GM18873 (cell line): ENCODE data around the gene DNM3.
"Not testable (repeated sequence)": the region's sequence is repeated elsewhere in the genome, so short reads cannot be mapped to it uniquely, and the experiment has no call there.

Experiments used
- ATAC-seq: cut with Tn5 transposase; IDR thresholded peaks from one replicate; pipeline ENCODE4 v1.9.1; 2021; ENCODE audit warnings: mild to moderate bottlenecking, moderate library complexity, moderate number of reproducible peaks; ENCODE audit not compliant: unreplicated experiment, low FRiP score

The DNM3 gene

DNA sequence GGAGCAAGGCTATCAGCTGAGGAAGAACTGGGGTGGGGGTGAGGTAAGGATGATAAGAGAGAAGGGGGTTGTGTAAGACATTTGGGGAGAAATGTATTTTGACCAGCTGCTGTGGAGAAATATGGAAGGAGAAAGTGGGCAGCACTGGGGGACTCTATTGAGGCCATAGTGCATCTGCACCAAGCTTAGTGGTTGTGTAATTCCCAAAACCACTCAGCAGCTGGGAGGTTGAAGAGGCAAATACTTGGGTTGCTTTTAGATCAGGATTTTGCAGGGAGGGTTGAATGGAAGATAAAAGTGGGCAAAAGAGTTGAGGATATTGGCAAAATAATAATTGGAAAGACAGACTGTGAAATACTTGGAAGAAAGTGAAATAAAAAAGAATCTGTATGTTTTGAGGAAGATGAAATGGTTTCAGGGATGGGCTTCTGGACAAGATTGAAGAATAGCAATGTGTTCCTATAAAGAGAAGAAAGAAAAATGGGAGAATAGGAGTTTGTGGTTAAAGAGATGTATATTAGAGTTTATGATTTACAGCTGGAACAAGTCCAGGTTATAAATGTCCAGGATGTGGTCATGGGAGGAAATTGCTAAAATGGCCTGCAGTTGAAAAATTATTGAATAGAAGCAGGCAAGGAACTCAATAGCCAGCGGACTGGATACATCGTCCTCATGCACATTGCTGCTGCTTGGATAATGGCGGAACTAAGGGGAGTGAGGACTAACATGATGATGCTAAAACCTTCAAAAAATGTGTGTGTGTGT is 162.7 kb downstream of the DNM3 start:
- ATAC-seq, result no peak

DNA sequence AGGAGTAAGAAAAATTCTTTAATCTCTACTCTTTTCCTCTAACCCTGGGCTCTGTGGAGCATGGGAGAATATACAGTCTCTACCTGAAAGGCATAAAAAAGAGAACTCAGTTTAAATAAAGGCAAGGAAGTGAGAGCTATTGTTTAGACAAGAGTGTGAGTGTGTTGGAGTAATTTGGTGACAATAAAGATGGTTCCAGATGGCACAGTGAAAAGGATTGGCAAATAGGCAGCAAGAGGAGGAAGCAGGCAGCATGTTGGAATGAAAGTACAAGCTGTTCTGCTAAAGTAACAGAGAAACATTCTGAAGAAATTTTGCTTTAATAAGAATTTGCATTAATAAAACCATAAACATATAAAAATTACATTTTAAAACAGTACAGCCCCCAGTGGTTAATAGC is 163.4 kb downstream of the DNM3 start:
- no peak for ATAC-seq

DNA sequence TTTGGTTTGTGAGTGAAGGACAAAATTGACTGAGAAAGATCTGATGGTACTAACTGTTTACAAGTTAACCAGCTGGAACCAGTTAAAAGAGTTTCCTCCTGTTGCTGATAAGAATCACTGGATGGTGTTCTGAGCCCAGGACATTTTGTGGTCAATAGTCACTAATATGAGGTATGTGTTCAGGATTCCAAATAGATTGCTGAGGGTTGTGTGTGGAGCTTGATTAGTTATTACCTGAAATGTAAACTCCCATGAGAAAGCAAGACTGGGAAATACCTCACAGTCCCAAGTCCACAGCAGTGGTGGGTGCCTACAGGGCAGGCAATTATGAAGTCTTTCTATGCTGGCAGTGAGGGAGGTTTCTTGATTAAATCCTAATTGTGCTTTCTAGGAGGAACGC is 164.6 kb downstream of the DNM3 start:
- no peak for ATAC-seq

DNA sequence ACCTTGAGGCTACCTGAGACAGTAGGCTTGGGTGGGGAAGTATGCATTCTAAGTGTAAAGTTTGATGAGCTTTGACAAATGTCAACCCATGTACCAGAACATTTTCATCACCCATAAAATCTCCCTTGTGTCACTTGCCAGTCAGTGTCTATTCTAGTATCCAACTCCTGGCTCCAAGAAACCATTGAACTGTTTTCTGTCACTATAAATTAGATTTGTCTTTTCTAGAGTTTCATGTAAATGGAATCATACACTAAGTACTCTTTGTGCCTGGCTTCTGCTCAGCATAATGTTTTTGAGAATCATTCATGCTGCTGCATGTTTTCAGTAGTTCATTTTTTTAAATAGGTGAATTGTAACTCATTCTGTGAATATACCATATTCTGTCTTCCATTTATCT is 165.4 kb downstream of the DNM3 start:
- ATAC-seq, result no peak

DNA sequence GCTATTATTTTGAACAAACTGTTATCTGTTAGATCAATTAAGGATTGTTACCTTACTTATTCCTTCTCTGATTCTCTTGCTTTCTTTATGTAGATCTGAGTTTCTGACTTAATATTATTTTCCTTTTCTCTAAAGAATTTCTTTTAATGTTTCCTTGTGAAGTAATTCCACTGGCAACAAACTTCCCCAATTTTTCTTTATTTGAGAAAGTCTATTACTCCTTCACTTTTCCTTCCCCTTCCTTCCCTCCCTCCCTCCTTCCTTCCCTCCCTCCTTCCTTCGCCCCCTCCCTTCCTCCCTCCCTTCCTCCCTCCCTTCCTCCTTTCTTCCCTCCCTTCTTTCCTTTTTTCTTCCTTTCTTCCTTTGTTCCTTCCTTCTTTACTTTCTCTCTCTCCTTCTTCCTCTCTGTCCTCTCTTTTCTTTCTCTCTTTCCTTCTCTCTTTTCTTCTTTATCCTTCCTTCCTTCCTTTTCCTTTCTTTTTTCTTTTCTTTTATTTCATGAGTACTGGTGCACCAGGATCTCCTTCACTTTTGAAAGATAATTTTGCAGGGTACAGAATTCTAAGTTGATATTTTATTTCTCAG is 177.5 kb downstream of the DNM3 start:
- no peak for ATAC-seq

DNA sequence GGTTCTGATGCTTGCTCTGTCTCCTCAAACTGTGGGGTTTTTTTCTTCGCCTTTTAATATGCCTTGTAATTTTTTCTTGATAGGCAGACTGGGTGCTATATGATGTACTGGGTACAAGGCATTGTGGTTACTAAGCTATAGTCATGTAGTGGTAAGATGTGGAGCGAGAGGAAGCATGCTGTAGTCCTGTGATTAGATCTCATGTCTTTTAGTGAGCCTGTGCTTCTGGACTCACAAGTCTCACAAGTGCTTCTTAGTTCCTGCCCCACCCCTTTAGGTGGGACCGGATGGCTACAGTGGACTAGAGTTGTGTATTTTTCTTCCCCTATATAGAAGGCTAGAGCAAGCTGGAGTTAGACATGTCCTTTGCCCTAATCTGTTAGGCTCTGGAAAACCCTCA is 178.7 kb downstream of the DNM3 start:
- ATAC-seq, result no peak

DNA sequence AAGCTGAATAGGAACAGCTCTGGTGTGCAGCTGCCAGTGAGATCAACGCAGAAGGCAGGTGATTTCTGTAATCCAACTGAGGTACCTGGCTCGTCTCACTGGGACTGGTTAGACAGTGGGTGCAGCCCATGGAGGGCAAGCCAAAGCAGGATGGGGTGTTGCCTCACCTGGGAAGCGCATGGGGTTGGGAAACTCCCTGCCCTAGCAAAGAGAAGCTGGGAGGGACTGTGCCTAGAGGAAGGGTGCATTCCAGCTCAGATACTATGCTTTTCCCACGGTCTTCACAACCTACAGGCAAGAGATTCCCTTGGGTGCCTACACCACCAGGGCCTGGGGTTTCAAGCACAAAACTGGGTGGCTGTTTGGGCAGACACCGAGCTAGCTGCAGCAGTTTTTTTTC is 183.2 kb downstream of the DNM3 start:
- no peak for ATAC-seq

DNA sequence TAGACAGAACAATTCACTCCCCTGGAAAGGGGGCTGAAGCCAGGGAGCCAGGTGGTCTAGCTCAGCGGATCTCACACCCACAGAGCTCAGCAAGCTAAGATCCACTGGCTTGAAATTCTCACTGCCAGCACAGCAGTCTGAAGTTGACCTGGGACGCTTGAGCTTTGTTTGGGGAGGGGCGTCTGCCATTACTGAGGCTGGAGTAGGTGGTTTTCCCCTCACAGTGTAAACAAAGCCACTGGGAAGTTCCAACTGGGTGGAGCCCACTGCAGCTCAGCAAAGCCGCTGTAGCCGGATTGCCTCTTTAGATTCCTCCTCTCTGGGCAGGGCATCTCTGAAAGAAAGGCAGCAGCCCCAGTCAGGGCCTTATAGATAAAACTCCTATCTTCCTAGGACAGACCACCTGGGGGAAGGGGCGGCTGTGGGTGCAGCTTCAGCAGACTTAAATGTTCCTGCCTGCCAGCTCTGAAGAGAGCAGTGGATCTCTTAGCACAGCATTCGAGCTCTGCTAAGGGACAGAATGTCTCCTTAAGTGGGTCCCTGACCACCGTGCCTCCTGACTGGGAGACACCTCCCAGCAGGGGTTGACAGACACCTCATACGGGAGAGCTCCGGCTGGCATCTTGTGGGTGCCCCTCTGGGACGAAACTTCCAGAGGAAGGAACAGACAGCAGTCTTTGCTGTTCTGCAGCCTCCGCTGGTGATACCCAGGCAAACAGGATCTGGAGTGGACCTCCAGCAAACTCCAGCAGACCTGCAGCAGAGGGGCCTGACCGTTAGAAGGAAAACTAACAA is 183.8 kb downstream of the DNM3 start:
- ATAC-seq, result not testable (repeated sequence)

DNA sequence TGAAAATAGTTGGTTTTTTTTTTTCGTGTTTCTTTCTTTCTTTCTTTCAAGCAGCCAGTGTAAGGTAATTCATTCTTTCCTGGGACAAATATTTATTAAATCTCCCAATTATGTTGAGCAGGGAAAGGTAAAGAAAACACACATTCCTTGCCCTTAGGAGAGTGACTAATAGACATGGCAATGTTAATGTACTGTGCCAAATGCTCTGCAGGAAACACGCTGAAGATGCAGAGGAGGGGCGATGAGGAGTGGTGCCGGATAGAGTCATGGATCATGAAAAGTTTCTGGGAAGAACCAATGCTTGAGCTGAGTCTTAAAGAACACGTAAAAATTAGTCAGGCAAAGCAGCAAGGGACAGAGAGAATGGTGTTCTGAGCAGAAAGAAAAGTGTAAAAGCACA is 199.2 kb downstream of the DNM3 start:
- ATAC-seq, result no peak

DNA sequence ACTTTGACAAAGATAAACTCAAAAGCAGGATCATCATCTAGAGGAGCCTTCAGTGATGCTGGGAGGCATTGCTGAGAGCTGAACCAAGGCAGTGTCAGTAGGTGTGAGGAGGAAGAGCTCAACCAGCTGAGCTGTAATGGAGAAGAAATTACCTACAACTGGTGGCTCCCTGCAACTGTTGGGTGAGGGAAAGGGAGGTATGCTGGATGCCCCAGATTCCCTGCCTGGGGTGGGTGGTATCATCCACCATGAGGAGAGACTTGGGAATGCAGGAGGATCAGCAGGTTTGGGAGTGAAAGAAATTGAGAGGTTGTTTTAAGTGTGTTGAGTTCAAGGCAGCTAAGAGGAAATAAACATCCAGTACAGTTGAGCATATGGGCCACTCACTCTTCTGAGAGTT is 199.8 kb downstream of the DNM3 start:
- ATAC-seq, result no peak

DNA sequence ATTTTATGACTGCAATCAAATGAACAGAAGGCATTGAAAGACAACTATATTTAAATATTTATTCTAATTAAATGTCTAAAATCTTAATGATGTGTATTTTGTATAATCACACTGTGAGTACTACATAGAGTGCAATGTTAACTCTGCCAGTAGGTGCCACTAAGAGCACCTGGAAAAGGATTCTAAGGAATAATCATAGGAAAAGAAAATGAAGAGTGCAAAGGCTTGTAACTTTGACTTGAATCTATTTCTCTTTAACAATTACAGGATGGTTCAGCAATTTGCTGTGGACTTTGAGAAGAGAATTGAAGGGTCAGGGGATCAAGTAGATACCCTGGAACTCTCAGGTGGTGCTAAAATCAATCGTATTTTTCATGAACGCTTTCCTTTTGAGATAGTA is 200.4 kb downstream of the DNM3 start:
- ATAC-seq, result no peak

DNA sequence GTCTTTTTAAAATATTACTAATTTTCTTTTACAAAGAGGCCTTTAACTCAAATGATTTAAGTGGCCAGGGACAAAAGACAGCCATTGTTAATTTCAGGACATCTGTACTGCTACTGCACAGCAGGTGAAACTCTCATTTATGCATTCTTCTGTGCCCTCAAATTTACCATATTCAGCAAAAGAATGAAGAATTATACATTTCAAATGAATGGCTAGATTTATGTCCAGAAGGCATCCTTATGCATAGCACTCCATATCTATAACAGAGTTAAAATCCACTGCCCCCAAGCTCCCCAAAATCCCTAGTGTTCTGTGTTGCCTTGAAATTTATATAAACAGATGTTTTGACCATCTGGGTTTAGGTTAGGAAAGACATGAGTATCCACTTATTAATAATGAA is 202.6 kb downstream of the DNM3 start:
- no peak for ATAC-seq

DNA sequence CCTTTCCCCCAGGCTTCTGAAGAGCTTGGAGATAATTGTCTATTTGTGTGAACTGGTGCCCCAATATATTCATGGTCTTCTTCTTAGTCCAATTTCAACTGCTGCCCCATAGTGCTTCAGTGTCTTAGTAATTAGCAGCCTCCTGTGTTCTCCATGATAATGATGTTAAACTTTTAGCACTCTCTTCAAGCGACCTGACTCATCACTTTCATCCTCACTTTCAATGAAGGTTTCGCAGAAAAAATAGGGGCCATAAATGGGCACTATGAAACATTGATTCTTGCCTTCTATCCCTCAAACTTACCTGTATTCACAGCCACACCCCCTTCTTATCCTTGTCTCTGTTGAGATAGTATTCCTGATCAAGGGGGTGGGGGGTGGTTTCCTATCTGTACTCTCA is 210.6 kb downstream of the DNM3 start:
- no peak for ATAC-seq

DNA sequence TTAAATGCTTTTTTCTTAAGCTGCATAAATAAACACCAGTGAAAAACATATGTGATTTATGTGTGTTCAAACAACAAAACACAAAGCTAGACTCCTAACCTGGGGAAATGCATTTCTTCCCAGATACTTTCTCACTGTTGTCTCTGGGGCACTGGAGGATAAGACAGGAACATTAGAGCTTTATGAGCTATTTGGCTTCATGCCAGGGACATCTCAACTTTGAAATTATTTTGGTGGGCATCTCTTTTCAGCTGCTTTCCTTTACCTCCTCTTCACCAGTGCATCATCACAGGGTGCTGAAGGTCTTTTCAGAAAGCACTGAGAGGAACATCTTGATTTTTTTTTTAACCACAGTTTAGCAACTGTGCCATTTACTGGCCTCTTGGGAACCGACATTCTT is 212.9 kb downstream of the DNM3 start:
- ATAC-seq, result no peak

DNA sequence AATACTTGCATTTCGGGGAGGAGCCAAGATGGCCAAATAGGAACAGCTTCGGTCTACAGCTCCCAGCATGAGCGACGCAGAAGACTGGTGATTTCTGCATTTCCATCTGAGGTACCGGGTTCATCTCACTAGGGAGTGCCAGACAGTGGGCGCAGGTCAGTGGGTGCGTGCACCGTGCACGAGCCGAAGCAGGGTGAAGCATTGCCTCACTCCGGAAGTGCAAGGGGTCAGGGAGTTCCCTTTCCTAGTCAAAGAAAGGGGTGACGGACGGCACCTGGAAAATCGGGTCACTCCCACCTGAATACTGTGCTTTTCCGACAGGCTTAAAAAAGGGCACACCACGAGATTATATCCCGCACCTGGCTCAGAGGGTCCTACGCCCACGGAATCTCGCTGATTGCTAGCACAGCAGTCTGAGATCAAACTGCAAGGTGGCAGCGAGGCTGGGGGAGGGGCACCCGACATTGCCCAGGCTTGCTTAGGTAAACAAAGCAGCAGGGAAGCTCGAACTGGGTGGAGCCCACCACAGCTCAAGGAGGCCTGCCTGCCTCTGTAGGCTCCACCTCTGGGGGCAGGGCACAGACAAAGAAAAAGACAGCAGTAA is 214.6 kb downstream of the DNM3 start:
- ATAC-seq, result not testable (repeated sequence)

DNA sequence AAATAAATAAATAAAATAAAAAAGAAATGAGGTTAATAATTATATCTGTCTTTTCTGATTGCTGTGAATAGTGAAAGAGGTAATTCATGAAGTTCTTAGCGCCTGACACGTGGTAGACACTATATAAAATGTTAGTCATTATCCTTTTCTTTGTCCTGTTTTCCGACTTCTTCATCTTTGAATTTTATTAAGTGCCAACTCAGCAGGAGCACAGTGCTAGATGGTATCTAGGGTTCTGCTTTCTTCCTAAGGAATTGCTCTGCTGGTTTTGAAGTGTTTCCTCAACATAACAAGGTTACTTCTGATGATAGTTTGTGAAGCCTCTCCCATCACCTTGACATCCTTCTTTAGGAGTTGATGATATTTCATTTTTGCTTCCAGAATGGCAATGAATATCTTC is 227.0 kb downstream of the DNM3 start:
- ATAC-seq, result no peak

DNA sequence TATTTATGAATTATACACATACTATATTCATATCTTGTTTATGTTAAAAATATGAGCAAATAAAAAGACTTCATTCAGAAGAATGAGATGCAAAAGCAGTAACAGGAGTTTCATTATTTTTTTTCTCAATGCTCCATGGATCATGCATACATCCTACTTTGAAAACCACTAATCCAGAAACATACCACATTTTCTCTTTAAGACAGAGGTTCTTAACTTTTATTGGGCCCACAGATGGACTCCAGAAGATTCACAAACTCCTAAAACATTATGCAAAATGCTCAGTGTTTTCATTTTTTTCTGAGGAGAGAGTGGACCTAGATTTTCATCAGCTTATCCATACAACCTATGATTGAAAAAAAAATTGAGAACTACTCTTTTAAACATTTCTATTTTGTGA is 227.8 kb downstream of the DNM3 start:
- ATAC-seq, result no peak

DNA sequence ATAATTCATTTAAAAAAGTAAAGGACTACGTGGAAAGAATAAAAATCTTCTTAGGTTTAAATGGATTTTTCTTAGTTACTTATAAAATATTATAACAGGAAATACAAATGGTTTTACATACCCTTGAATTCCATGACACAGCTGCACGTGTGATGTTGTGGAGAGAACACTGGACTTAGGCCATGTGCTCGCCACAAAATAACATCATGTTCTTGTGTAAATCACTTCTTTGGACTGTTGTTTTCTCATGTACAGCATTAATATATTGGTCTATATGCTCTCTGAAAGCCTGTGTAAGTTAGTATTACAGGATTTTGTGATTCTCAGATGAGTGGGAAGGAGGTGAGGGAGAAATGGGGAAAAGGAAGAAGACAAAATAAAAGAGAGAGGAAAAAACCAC is 228.2 kb downstream of the DNM3 start:
- ATAC-seq, result no peak

DNA sequence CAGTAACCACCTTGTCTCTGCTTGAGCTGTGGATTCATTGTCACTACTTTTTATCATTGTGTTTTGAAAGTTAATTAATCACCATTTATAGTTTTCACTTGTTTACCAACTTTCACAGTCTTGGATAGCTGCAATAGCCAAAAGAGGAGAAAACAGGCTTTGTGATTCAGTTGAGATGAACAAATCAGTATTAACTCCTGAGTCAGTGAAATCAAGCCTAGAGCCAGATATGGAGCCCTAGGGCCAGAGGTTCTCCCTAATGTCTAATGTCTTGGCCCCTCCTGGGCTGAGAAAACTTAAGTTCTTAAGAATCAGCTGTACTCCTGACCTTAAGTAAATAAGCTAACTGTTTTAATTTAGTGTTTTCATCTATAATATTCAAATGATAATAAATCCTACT is 228.8 kb downstream of the DNM3 start:
- no peak for ATAC-seq

DNA sequence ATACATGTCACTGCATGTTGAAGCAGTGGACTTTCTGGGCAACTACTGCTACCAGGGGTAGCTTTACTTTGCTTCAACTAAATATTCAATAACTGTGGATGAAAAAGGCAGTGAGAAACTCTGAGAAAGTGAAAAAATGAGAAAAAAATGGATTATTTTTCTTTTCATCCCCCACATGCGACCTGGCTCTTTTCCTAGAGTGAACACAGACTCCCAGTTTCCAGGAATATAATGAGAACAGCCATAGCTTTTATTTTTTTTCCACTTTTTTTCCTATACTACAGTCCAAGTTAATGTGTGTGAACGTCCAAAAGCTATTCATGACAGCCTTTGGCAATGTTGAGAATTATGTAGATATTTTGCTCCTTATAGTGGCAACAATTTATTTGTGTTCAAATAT is 230.4 kb downstream of the DNM3 start:
- ATAC-seq, result no peak

DNA sequence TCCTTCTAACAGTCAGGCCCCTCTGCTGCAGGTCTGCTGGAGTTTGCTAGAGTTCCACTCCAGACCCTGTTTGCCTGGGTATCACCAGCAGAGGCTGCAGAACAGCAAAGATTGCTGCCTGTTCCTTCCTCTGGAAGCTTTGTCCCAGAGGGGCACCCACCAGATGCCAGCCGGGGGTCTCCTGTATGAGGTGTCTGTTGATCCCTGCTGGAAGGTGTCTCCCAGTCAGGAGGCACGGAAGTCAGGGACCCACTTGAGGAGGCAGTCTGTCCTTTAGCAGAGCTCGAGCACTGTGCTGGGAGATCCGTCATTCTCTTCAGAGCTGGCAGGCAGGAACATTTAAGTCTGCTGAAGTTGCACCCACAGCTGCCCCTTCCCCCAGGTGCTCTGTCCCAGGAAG is 238.6 kb downstream of the DNM3 start:
- ATAC-seq, result not testable (repeated sequence)
